Measurements from ENCODE around the gene SLC22A31.

Gene SLC22A31

DNA sequence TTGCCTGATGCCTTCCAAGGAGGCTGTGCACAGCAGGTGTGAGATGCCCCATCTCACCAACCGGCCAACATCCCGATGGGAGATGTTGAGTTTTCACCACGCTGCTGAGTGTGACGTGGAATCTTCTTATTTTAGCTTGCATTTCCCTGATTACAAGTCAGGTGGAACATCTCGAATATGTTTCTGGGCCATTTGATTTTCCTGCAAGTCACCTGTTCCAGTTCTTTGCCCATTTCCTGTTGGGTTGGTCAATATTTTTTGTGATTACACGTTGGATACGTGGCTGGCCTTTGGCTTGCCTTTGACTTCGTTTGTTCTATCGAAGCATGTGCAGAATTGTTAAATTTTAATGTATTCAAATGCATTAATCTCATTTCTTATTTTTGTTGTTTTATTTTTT, 37.0 kb downstream of the SLC22A31 start:
- TF ChIP-seq, protein P1, sequence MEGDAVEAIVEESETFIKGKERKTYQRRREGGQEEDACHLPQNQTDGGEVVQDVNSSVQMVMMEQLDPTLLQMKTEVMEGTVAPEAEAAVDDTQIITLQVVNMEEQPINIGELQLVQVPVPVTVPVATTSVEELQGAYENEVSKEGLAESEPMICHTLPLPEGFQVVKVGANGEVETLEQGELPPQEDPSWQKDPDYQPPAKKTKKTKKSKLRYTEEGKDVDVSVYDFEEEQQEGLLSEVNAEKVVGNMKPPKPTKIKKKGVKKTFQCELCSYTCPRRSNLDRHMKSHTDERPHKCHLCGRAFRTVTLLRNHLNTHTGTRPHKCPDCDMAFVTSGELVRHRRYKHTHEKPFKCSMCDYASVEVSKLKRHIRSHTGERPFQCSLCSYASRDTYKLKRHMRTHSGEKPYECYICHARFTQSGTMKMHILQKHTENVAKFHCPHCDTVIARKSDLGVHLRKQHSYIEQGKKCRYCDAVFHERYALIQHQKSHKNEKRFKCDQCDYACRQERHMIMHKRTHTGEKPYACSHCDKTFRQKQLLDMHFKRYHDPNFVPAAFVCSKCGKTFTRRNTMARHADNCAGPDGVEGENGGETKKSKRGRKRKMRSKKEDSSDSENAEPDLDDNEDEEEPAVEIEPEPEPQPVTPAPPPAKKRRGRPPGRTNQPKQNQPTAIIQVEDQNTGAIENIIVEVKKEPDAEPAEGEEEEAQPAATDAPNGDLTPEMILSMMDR (IDR thresholded peaks at IDR 0.05; ENCODE audit: low read depth, low read length): no peak
- H3K4me3 ChIP-seq (ENCODE audit: low read depth, low read length): no peak overlapping the region

DNA sequence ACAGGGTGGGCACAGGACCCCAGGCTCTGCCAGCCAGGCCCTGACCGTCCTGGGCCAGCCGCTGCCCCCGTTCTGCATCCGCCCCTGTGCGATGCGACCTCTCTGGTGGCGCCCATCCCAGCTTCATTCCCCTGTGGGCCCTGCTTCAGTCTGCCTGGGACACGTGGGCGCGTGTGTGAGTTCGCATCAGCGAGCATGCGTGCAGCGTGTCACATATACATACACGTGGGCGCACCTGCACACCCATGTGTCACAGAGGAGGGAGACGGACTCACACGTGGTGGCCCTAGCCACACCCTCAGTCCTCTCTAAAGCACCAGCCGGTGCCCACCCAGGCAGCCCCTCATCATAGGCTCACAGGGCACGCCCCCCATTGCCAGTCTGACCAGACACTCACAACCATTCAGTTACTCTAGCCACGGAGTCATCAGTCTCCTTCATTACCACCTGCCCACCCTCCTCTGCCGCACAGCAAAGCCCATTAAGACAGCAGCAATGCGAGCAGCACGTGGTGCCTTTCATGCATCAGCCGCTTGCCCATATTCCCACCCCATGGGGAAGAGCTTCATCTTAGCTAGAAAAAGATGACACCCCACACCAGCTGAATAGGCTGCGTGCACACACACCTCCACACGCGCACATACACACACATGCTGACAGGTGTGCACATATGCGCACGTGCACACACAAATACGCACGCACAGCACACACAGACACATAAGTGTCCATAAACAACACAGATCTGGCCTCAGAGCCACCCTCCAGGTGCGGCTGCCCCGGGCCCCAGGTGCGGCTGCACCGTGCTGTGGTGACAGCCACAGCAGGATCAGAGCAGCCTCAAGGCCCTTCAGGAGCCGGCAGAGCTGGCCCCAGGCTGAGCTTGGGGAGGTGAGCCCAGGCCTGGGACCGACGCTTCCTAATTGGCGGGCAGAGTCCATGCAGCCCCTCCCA, 38.3 kb downstream of the SLC22A31 start:
- TF ChIP-seq, protein P1 (IDR thresholded peaks at IDR 0.05; ENCODE audit: low read depth, low read length): no peak
- H3K4me3 ChIP-seq (ENCODE audit: low read depth, low read length): no peak overlapping the region

DNA sequence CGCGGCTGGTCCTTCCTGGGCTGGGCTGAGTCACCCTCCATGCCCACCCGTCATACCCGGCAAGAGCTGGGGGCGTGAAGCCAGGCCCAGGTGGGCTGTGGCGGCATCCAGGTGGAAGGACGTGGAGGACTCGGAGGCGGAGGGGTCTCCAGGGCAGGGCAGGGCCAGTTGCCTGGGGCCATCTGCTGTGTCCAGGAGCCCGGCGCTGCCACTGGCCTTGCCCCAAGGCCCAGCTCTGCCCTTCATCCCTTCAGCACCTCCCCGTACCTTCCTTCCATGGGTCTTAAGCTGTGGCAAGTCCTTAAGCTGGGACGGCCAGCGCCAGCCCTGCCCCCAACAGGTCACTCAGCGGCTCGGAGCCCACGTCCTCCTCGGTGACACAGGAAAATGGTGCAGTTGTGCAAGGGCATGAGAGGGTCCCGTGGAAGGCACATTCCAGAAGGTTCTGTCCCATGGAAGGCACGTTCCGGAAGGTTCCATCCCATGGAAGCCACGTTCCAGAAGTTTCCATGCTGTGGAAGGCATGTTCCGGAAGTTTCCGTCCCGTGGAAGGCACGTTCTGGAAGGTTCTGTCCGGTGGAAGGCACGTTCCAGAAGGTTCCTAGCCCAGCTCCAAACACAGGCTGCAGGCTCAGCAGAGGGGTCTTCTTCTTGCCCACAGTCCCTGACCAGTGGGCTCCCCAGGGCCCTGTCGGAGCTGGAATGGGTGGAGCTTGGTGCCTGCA, 39.2 kb downstream of the SLC22A31 start:
- TF ChIP-seq, protein P1 (IDR thresholded peaks at IDR 0.05; ENCODE audit: low read depth, low read length): no peak
- H3K4me3 ChIP-seq (ENCODE audit: low read depth, low read length): no peak overlapping the region

DNA sequence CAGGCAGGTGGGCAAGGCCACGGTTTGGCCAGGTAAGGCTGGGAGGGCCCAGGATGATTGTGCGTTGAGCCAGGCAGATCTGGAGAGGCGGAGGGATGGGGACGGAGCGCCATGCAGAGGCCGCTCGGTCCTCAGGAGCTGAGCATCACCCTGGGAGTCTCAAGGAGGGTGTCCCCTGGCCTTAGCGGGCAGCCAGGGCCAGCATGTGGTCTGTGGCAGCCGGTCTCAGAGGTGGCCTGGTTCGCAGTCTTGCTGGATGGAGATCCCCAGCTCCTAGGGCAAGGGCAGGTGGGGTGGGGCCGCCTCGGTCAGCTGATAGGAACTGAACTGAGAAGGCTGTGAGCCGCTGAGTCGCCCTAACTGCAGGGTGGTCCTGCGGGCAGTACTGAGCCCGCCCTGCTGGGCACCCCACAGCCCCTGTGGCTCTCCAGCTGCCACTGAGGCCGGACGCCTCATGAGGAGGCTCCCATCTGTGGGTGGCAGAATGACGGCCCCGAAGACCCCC, 40.4 kb downstream of the SLC22A31 start:
- TF ChIP-seq, protein P1 (IDR thresholded peaks at IDR 0.05; ENCODE audit: low read depth, low read length): no peak
- no peak overlapping the region for H3K4me3 ChIP-seq (ENCODE audit: low read depth, low read length)

DNA sequence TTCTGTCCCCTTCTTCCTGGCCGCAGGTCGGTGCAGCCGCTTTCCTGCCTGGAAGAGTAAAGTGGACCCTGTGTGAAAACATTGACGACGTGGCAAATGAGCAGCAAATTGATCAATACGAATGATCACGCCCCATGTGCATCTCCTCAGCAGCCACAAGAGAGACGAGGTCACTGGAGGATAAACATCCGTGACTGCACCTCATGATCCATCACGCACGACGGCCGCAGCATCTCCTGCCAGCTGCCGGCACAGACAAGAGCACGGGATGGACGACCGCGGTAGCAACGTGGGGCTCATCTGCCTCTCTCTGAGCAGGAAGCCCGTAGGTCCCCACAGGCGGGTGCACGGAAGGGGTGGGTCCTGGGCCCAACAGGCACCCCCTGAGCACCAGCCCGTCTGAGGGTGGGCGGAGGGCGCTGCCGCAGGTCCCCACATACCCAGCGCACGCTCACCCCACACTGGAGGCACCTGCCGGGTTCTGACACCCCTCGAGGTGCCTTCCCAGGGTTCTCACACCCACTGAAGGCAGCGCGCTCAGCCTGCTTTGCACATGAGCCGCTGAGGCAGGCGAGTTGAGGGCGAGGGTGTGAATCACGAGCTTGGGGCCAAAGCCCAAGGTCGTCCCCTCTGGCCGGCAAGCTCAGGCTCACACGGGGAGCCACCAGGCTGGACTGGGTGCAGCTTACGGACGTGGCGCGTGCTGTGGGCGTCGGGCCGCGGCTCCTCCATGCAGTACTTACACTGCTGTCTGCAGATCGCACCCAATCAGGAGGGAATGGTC, 41.1 kb downstream of the SLC22A31 start:
- no peak overlapping the region for H3K4me3 ChIP-seq (ENCODE audit: low read depth, low read length)
- TF ChIP-seq, protein P1 (IDR thresholded peaks at IDR 0.05; ENCODE audit: low read depth, low read length): no peak

DNA sequence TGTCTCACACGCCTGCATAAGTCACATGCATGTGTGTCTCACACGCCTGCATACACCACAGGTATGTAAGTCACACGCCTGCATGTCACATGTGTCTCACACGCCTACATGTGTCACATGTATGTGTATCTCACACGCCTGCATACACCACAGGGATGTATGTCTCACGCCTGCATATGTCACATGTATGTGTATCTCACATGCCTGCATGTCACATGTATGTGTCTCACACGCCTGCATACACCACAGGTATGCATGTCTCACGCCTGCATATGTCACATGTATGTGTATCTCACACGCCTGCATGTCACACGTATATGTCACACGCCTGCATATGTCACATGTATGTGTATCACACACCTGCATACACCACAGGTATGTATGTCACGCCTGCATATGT, 42.6 kb downstream of the SLC22A31 start:
- H3K4me3 ChIP-seq (ENCODE audit: low read depth, low read length): no peak overlapping the region
- TF ChIP-seq, protein P1 (IDR thresholded peaks at IDR 0.05; ENCODE audit: low read depth, low read length): no peak

Measured in WI38 (cell line).